Astrocyte of the spinal cord (primary cell): ENCODE data around the gene WNK2.

Experiments
- DNase-seq: peaks from one replicate; pipeline ENCODE4 v3.0.0; 2011; ENCODE audit warnings: low read depth, low spot score
- H3K4me3 ChIP-seq: 2 replicates; pipeline ENCODE4 v1.5.1; 2011; ENCODE audit warnings: low read depth, mild to moderate bottlenecking, low read length, moderate library complexity
- CTCF ChIP-seq: IDR thresholded peaks from 2 replicates; pipeline ENCODE4 v1.5.1; 2012; ENCODE audit warnings: low read depth, mild to moderate bottlenecking, low read length, inconsistent platforms
- in situ Hi-C: cut with HindIII; loops from 2 replicates; pipeline ENCODE4 v1.10.0; 2017; ENCODE audit warnings: low sequenced_read_pairs

The WNK2 gene

GRCh38 chr9:93243112-93243511 is 59.2 kb downstream of the WNK2 start:
- DNase-seq, result no peak
- TF ChIP-seq CTCF, result no peak
- H3K4me3 ChIP-seq, result no peak overlapping the region
- in situ Hi-C loops, result no loop called here

GRCh38 chr9:93244101-93244500 is 60.2 kb downstream of the WNK2 start:
- no peak for TF ChIP-seq CTCF
- DNase-seq, result no peak

GRCh38 chr9:93244510-93245436 is 60.8 kb downstream of the WNK2 start:
- no peak for TF ChIP-seq CTCF
- DNase-seq, result no peak
- no peak overlapping the region for H3K4me3 ChIP-seq
- in situ Hi-C loops, result no loop called here

More at GRCh38 chr9:93244101-93244500, 60.2 kb downstream of the WNK2 start:
- in situ Hi-C loops, result no loop called here
- no peak overlapping the region for H3K4me3 ChIP-seq

- no peak for TF ChIP-seq CTCF
- in situ Hi-C loops, result no loop called here
- no peak for DNase-seq
- no peak overlapping the region for H3K4me3 ChIP-seq
Measured at GRCh38 chr9:93245437-93245970, 61.6 kb downstream of the WNK2 start.

- no peak for DNase-seq
- no peak overlapping the region for H3K4me3 ChIP-seq
- TF ChIP-seq CTCF, result no peak
- in situ Hi-C loops, result no loop called here
Measured at GRCh38 chr9:93246111-93246510, 62.2 kb downstream of the WNK2 start.

- no peak for DNase-seq
- TF ChIP-seq CTCF, result no peak
- in situ Hi-C loops, result no loop called here
- no peak overlapping the region for H3K4me3 ChIP-seq
Measured at GRCh38 chr9:93246526-93246925, 62.6 kb downstream of the WNK2 start.
